Amniotic epithelial cell (primary cell): ENCODE results near the gene NLRC5.

ENCODE experiments used
- DNase-seq: peaks from one replicate; pipeline ENCODE4 v3.0.0-alpha.2; 2010; ENCODE audit warnings: low read depth

Gene NLRC5

GRCh38 chr16:57125969-57126368 is 136.6 kb downstream of the NLRC5 start:
- DNase-seq = no peak

- no peak for DNase-seq
These were observed 137.1 kb downstream of the NLRC5 start for GRCh38 chr16:57126411-57126810.

GRCh38 chr16:57127037-57127763 is 137.8 kb downstream of the NLRC5 start:
- peak; percentile 23 for DNase-seq

- no peak for DNase-seq
These were observed 138.5 kb downstream of the NLRC5 start for GRCh38 chr16:57127836-57128235.

- DNase-seq = no peak
These were observed 139.5 kb downstream of the NLRC5 start for GRCh38 chr16:57128771-57129389.

- DNase-seq = no peak
These were observed 141.6 kb downstream of the NLRC5 start for GRCh38 chr16:57130950-57131321.

GRCh38 chr16:57131351-57131970 is 142.1 kb downstream of the NLRC5 start:
- DNase-seq = no peak

- DNase-seq = no peak
These were observed 143.1 kb downstream of the NLRC5 start for GRCh38 chr16:57132470-57132869.

GRCh38 chr16:57133031-57133430 is 143.7 kb downstream of the NLRC5 start:
- no peak for DNase-seq
